Embryonic facial prominence (tissue), 1 donor: ENCODE measurements around the gene AP4M1.

Experiments used
- DNase-seq: peaks from one replicate; pipeline ENCODE4 v3.0.0-alpha.2; 2016; ENCODE audit errors: extremely low spot score

The AP4M1 gene

GRCh38 chr7:100157334-100158228 is 56.1 kb downstream of the AP4M1 start:
- no peak for DNase-seq
